K562 (cell line): ENCODE results near the gene C2orf69. TPM values are rescaled to one million over a fixed set of nuclear protein-coding genes. Genes with fewer than 3 reads are reported as not detected.

Source experiments
- ATAC-seq: fragments of 200-7000 bp; cut with Tn5 transposase; 3 replicates; pipeline ENCODE4 v1.9.1; 2020; ENCODE audit warnings: moderate library complexity
- BruUV-seq: library from RNA; stranded (reverse); fragments of 400-500 nt; replicated peaks from 2 replicates; lab custom pipeline; 2021; lab: Mats Ljungman, UMichigan
- CTCF ChIA-PET: fragments of 300-600 bp; formaldehyde crosslinking; extraction: SDS; loops from one replicate; lab custom pipeline; 2021; ENCODE audit warnings: low intra/inter-chr PET ratio; lab: Yijun Ruan, JAX
- POLR2A ChIA-PET: fragments of 300-600, 350-650 bp; sonication (Branson Sonifier 250); formaldehyde crosslinking; extraction: SDS; loops from one replicate; lab custom pipeline; 2021; ENCODE audit warnings: antibody characterized with exemption, inconsistent platforms; lab: Yijun Ruan, JAX
- DNase-seq, 4 experiments: peaks; one replicate each; pipeline versions ENCODE4 v3.0.0 to v3.0.0-alpha.2; 2011 to 2018; ENCODE audit warnings: low spot score in 3 of 4, mixed read lengths in 3 of 4; ENCODE audit errors: extremely low read depth in 1 of 4
- FAIRE-seq: peaks from 2 replicates; lab custom pipeline; 2011; peaks lifted over from hg19 to GRCh38; lab: Jason Lieb, UNC
- H2AFZ ChIP-seq: 2 replicates; pipeline ENCODE4 v1.6.0; 2011; ENCODE audit warnings: low read depth, low read length, control low read depth, inconsistent platforms
- H3K27ac ChIP-seq: fragments of 200-600 bp; 3 replicates; pipeline ENCODE4 v1.8.0; 2011; ENCODE audit warnings: low read depth, mild to moderate bottlenecking, control low read depth, inconsistent platforms, low read length, moderate library complexity, mixed read lengths; ENCODE audit errors: extremely low read depth
- H3K27me3 ChIP-seq, 2 experiments: fragments of 300-600 bp in 1 of 2; 2 replicates in 1 of 2; 3 replicates in 1 of 2; pipeline versions ENCODE4 v1.6.0 to v1.8.0; 2011; ENCODE audit warnings: inconsistent platforms in 2 of 2, low read length in 2 of 2, mild to moderate bottlenecking in 1 of 2, mixed read lengths in 1 of 2, moderate library complexity in 1 of 2; ENCODE audit not compliant: control insufficient read depth in 2 of 2, insufficient read depth in 2 of 2
- H3K36me3 ChIP-seq: fragments of 300-600 bp; 3 replicates; pipeline ENCODE4 v1.8.0; 2011; ENCODE audit warnings: mild to moderate bottlenecking, low read length, inconsistent platforms; ENCODE audit not compliant: control insufficient read depth, insufficient read depth
- H3K4me1 ChIP-seq, 2 experiments: fragments of 200-600 bp in 1 of 2; replicated peaks in 1 of 2; 2 replicates in 1 of 2; 3 replicates in 1 of 2; pipeline versions ENCODE4 v1.5.1 to v1.8.0; 2011; ENCODE audit warnings: inconsistent platforms in 2 of 2, low read length in 2 of 2, mild to moderate bottlenecking in 1 of 2, mixed read lengths in 1 of 2, moderate library complexity in 1 of 2; ENCODE audit not compliant: control insufficient read depth in 2 of 2, insufficient read depth in 2 of 2
- H3K4me2 ChIP-seq: 2 replicates; pipeline ENCODE4 v1.6.1; 2011; ENCODE audit warnings: low read length, control low read depth, inconsistent platforms, mixed read lengths; ENCODE audit not compliant: insufficient read depth
- H3K4me3 ChIP-seq: fragments of 200-600 bp; sonication (generic), shearing (Covaris generic); 2 replicates; pipeline ENCODE4 v1.5.1; 2016; ENCODE audit warnings: control low read depth, inconsistent platforms
- H3K79me2 ChIP-seq: fragments of 200-600 bp; 3 replicates; pipeline ENCODE4 v1.8.0; 2011; ENCODE audit warnings: low read length, inconsistent platforms; ENCODE audit not compliant: control insufficient read depth, insufficient read depth
- H3K9ac ChIP-seq, 2 experiments: 2 replicates each; pipeline versions ENCODE4 v1.6.0 to v1.6.1; 2011; ENCODE audit warnings: low read depth in 2 of 2, low read length in 2 of 2, control low read depth in 1 of 2, inconsistent platforms in 1 of 2, mild to moderate bottlenecking in 1 of 2, mixed read lengths in 1 of 2; ENCODE audit not compliant: insufficient read depth in 1 of 2
- H3K9me1 ChIP-seq: one replicate; pipeline ENCODE4 v1.6.0; 2011; ENCODE audit warnings: inconsistent platforms, mild to moderate bottlenecking, low read length, moderate library complexity; ENCODE audit not compliant: control insufficient read depth, insufficient read depth
- H3K9me3 ChIP-seq: replicated peaks from 2 replicates; pipeline ENCODE4 v1.5.1; 2011; ENCODE audit warnings: low read depth, low read length, inconsistent platforms; ENCODE audit not compliant: control insufficient read depth, insufficient read depth
- H4K20me1 ChIP-seq: replicated peaks from 2 replicates; pipeline ENCODE4 v1.6.1; 2011; ENCODE audit warnings: low read length, inconsistent platforms, mixed read lengths; ENCODE audit not compliant: control insufficient read depth, insufficient read depth
- CHD2 ChIP-seq: IDR thresholded peaks from 2 replicates; pipeline ENCODE4 v1.6.1; 2011; ENCODE audit warnings: low read depth, low read length
- DDX20 ChIP-seq: fragments of 450-650 bp; IDR thresholded peaks from 2 replicates; pipeline ENCODE4 v1.6.1; 2016; ENCODE audit warnings: missing genetic modification characterization, low read depth, mild to moderate bottlenecking, missing compliant biosample characterization, moderate library complexity
- FIP1L1 ChIP-seq: fragments of 200-400 bp; formaldehyde crosslinking; IDR thresholded peaks from 2 replicates; pipeline ENCODE4 v1.6.1; 2018; ENCODE audit warnings: mild to moderate bottlenecking, low read depth, low read length; ENCODE audit not compliant: poor library complexity, severe bottlenecking
- GTF2F1 ChIP-seq: IDR thresholded peaks from 2 replicates; pipeline ENCODE4 v1.6.1; 2011; ENCODE audit warnings: low read depth, low read length, improper control_type of control experiment
- HNRNPLL ChIP-seq: fragments of 200-400 bp; formaldehyde crosslinking; IDR thresholded peaks from 2 replicates; pipeline ENCODE4 v1.6.1; 2017; ENCODE audit warnings: low read length, low read depth, mild to moderate bottlenecking; ENCODE audit not compliant: poor library complexity, severe bottlenecking
- RBFOX2 ChIP-seq: fragments of 200-400 bp; formaldehyde crosslinking; IDR thresholded peaks from 2 replicates; pipeline ENCODE4 v1.6.1; 2017; ENCODE audit warnings: low read depth, mild to moderate bottlenecking, low read length, moderate library complexity
- SIN3A ChIP-seq, 2 experiments: fragments of 150-350 bp in 1 of 2; IDR thresholded peaks; 2 replicates each; pipeline ENCODE4 v1.6.1; 2011 to 2016; ENCODE audit warnings: borderline replicate concordance in 2 of 2, low read depth in 2 of 2, low read length in 2 of 2, mild to moderate bottlenecking in 2 of 2, moderate library complexity in 2 of 2; ENCODE audit not compliant: control insufficient read depth in 1 of 2
- SRF ChIP-seq, 2 experiments: fragments of 250-450, 450-650 bp in 1 of 2; sonication (Bioruptor Pico) in 1 of 2; sonication (generic) in 1 of 2; formaldehyde crosslinking; IDR thresholded peaks; 2 replicates each; pipeline versions ENCODE4 v1.5.0 to v1.5.1; 2020 to 2022; ENCODE audit warnings: mild to moderate bottlenecking in 1 of 2, missing genetic modification reagents in 1 of 2
- ZKSCAN3 ChIP-seq: fragments of 250-450 bp; sonication (Bioruptor Pico); IDR thresholded peaks from 2 replicates; pipeline ENCODE4 v1.4.0; 2020
- ZNF668 ChIP-seq: fragments of 250-450 bp; sonication (Bioruptor Pico); IDR thresholded peaks from 2 replicates; pipeline ENCODE4 v1.8.0; 2022; ENCODE audit warnings: mild to moderate bottlenecking, inconsistent platforms
- WGBS: fragments of 100-300 bp; shearing (Covaris generic); methylation state at CpG from one replicate; pipeline ENCODE4 v1.1.6; 2016; ENCODE audit warnings: low coverage, mixed read lengths; ENCODE audit not compliant: insufficient coverage; ENCODE audit errors: missing lambda C conversion rate; 5-methylcytosine and 5-hydroxymethylcytosine counted together
- in situ Hi-C: fragments of 300-500 bp; cut with MboI; formaldehyde crosslinking; loops from 4 replicates; pipeline ENCODE4 v1.15.0; 2018; ENCODE audit warnings: inconsistent platforms, mixed read lengths
- intact Hi-C: fragments of 100-400 bp; cut with micrococcal nuclease; formaldehyde crosslinking; loops from 2 replicates; pipeline ENCODE4 v1.14.2; 2022
- polyA plus RNA-seq, 8 experiments: library from polyadenylated mRNA; depleted of rRNA in 4 of 8; stranded (reverse) in 5 of 8; unstranded in 3 of 8; fragments of >200 nt; fragmentation: Nextera tagmentation in 2 of 8; fragmentation: Illumina TruSeq in 1 of 8; extraction: Ambion mirVana in 2 of 8; extraction: Trizol in 1 of 8; gene quantifications; 2 replicates each; pipeline versions ENCODE4 v1.2.1 to v1.2.3, GENCODE V29; 2011 to 2014; ENCODE audit warnings: inconsistent platforms in 1 of 8, missing spikeins in 1 of 8
- total RNA-seq, 7 experiments: library from RNA; depleted of rRNA in 6 of 7; stranded (reverse); fragments of >200 nt in 6 of 7; fragmentation: Illumina TruSeq in 2 of 7; extraction: Trizol in 2 of 7; gene quantifications; 2 replicates each; pipeline versions ENCODE4 v1.2.1 to v1.2.3, GENCODE V29; 2011 to 2021; ENCODE audit warnings: low replicate concordance in 1 of 7
- TF ChIP-seq, protein P1 (sequence below): fragments of 250-450 bp; sonication (Bioruptor Pico); IDR thresholded peaks from 2 replicates; pipeline ENCODE4 v1.8.0; 2022; ENCODE audit warnings: moderate library complexity, mild to moderate bottlenecking, inconsistent platforms
- TF ChIP-seq, protein P2 (sequence below): fragments of 450-650 bp; IDR thresholded peaks from 2 replicates; pipeline ENCODE4 v1.6.1; 2016; ENCODE audit warnings: low read depth
- TF ChIP-seq, protein P3 (sequence below): fragments of 450-650 bp; IDR thresholded peaks from 2 replicates; pipeline ENCODE4 v1.6.1; 2016; ENCODE audit warnings: antibody characterized with exemption

Gene C2orf69
- total and polyA plus RNA-seq, 9 of the 15 experiments (the other 6 are each of a cell fraction or from before 2014, with no cell fraction given) = 3.4 to 9.8 (median 5.7) TPM

DNA sequence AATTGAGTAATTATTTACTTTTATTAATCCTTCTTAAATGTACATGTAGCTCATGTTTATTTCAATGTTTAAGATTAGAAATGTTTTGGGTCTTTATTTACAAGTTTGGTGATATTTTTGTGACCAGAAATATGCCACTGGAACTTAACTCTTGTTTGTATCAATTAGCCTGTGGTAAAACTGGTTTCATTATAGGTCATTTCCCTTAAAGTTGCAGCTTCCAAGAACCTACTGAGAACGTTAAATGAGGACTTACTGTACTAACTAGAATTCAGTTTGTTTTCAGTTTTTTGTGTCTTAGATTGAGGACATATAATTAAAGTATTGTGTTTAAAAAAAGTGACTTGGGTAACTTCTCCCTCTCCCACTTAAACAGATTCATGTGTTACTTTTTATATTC, 39.9 kb downstream of the C2orf69 start:
- DNase-seq = no peak
- Histone ChIP-seq H2AFZ (no peak overlapping the region), H3K9me3 (no peaks in the 10 kb centered on the region), H3K79me2 (peaks cover 58% of the 10 kb centered on the region), H3K27ac (no peak overlapping the region), H3K9ac (no peak overlapping the region), H3K9me1 (no peaks in the 10 kb centered on the region), H3K4me3 (no peak overlapping the region), H3K36me3 (peaks cover 49% of the 10 kb centered on the region), H4K20me1 (no peaks in the 10 kb centered on the region), H3K4me2 (no peak overlapping the region), H3K27me3 (no peaks in the 10 kb centered on the region), H3K4me1 (peaks cover 0 to 11% of the 10 kb centered on the region in 2 experiments; a peak in 3 of 5 replicates)
- no peak for ATAC-seq
- intact Hi-C loops = no loop called here
- WGBS = 70% methylated on average over 1 of the region's 1 CpG
- no TSS peak for BruUV-seq
- in situ Hi-C loops = loop anchor here (25.0 kb wide), 1 partner anchor 1261 kb away; no protein-coding TSS in a partner anchor
- POLR2A ChIA-PET = no interaction called here
- CTCF ChIA-PET = no interaction called here
- no peak for FAIRE-seq
- no peak for TF ChIP-seq ZNF668 (CRISPR knock-in tag)
- TF ChIP-seq SRF (CRISPR knock-in tag; IDR thresholded peaks at IDR 0.05) = no peak
- no peak for TF ChIP-seq CHD2
- TF ChIP-seq DDX20 (tag) = no peak
- TF ChIP-seq, protein P1, sequence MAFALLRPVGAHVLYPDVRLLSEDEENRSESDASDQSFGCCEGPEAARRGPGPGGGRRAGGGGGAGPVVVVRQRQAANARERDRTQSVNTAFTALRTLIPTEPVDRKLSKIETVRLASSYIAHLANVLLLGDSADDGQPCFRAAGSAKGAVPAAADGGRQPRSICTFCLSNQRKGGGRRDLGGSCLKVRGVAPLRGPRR (CRISPR knock-in tag) = no peak
- TF ChIP-seq FIP1L1 = no peak
- no peak for TF ChIP-seq HNRNPLL
- TF ChIP-seq, protein P2, sequence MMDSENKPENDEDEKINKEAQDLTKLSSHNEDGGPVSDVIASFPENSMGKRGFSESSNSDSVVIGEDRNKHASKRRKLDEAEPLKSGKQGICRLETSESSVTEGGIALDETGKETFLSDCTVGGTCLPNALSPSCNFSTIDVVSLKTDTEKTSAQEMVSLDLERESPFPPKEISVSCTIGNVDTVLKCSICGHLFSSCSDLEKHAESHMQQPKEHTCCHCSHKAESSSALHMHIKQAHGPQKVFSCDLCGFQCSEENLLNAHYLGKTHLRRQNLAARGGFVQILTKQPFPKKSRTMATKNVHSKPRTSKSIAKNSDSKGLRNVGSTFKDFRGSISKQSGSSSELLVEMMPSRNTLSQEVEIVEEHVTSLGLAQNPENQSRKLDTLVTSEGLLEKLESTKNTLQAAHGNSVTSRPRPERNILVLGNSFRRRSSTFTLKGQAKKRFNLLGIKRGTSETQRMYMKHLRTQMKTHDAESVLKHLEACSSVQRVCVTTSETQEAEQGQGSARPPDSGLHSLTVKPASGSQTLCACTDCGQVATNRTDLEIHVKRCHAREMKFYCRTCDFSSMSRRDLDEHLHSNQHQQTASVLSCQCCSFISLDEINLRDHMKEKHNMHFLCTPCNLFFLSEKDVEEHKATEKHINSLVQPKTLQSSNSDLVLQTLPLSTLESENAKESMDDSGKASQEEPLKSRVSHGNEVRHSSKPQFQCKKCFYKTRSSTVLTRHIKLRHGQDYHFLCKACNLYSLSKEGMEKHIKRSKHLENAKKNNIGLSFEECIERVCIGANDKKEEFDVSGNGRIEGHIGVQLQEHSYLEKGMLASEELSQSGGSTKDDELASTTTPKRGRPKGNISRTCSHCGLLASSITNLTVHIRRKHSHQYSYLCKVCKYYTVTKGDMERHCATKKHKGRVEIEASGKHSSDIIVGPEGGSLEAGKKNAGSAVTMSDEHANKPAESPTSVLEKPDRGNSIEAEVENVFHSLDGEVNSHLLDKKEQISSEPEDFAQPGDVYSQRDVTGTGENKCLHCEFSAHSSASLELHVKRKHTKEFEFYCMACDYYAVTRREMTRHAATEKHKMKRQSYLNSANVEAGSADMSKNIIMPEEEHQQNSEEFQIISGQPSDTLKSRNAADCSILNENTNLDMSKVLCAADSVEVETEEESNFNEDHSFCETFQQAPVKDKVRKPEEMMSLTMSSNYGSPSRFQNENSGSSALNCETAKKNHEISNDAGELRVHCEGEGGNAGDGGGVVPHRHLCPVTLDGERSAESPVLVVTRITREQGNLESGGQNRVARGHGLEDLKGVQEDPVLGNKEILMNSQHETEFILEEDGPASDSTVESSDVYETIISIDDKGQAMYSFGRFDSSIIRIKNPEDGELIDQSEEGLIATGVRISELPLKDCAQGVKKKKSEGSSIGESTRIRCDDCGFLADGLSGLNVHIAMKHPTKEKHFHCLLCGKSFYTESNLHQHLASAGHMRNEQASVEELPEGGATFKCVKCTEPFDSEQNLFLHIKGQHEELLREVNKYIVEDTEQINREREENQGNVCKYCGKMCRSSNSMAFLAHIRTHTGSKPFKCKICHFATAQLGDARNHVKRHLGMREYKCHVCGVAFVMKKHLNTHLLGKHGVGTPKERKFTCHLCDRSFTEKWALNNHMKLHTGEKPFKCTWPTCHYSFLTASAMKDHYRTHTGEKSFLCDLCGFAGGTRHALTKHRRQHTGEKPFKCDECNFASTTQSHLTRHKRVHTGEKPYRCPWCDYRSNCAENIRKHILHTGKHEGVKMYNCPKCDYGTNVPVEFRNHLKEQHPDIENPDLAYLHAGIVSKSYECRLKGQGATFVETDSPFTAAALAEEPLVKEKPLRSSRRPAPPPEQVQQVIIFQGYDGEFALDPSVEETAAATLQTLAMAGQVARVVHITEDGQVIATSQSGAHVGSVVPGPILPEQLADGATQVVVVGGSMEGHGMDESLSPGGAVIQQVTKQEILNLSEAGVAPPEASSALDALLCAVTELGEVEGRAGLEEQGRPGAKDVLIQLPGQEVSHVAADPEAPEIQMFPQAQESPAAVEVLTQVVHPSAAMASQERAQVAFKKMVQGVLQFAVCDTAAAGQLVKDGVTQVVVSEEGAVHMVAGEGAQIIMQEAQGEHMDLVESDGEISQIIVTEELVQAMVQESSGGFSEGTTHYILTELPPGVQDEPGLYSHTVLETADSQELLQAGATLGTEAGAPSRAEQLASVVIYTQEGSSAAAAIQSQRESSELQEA = no peak
- TF ChIP-seq, protein P3, sequence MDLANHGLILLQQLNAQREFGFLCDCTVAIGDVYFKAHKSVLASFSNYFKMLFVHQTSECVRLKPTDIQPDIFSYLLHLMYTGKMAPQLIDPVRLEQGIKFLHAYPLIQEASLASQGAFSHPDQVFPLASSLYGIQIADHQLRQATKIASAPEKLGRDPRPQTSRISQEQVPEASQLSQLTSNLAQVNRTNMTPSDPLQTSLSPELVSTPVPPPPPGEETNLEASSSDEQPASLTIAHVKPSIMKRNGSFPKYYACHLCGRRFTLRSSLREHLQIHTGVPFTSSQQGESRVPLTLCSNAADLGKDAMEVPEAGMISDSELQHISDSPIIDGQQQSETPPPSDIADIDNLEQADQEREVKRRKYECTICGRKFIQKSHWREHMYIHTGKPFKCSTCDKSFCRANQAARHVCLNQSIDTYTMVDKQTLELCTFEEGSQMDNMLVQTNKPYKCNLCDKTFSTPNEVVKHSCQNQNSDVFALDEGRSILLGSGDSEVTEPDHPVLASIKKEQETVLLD = no peak
- TF ChIP-seq ZKSCAN3 (CRISPR knock-in tag) = no peak
- no peak for TF ChIP-seq GTF2F1
- TF ChIP-seq SIN3A (IDR thresholded peaks at IDR 0.05; ENCODE audit: borderline replicate concordance in 2 of 2, control insufficient read depth in 1 of 2, low read depth in 2 of 2, low read length in 2 of 2) = no peak
- TF ChIP-seq RBFOX2 = no peak
